Testis (tissue), 2 donors: ENCODE measurements around the gene DCUN1D1.

ENCODE experiments used
- CTCF ChIP-seq, 3 experiments: fragments of 450-650 bp in 2 of 3; fragments of 200-600 bp in 1 of 3; sonication (generic) in 1 of 3; IDR thresholded peaks; one replicate each; pipeline ENCODE4 v1.5.1; 2016 to 2019; ENCODE audit warnings: antibody characterized with exemption in 3 of 3, mild to moderate bottlenecking in 2 of 3, moderate library complexity in 1 of 3
- POLR2A ChIP-seq: fragments of 450-650 bp; IDR thresholded peaks from one replicate; pipeline ENCODE4 v1.6.1; 2017; ENCODE audit warnings: antibody characterized with exemption, mild to moderate bottlenecking, moderate library complexity

GRCh38 chr3:182973047-182973446, 7.3 kb downstream of the DCUN1D1 start:
- TF ChIP-seq POLR2A (no peak), CTCF (IDR thresholded peaks at IDR 0.05) (no peak)
